ENCODE data around the gene TIPARP. TPM values are rescaled to one million over a fixed set of nuclear protein-coding genes. Genes with fewer than 3 reads are reported as not detected.

The TIPARP gene
- total RNA-seq, 1 donor from 2014 or later = 27.2 TPM

DNA sequence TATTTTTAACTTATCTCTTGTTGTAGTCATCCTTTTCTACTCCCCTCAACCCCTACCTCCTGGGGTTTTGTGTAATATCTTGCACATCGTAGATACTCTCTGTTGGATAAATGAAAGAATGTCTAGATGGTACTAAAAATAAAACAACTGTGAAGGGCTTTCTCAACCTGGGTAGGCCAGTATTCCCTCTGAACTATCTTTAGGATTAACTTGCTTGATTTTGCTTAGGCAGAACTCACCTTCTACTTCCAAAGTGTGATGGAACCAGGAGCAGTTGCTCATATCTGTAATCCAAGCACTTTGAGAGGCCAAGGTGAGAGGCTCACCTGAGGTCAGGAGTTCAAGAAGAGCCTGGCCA is 32.8 kb upstream of the TIPARP start:
- Histone ChIP-seq H3K9me3 (replicated peaks) (no peaks in the 10 kb centered on the region), H3K27ac (replicated peaks) (no peak overlapping the region), H3K4me1 (peaks cover 17% of the 10 kb centered on the region), H3K27me3 (ENCODE audit: low read depth) (no peaks in the 10 kb centered on the region), H3K36me3 (no peaks in the 10 kb centered on the region), H3K4me3 (no peak overlapping the region)
- no peak for DNase-seq
- intact Hi-C loops (cut with micrococcal nuclease) = no loop called here
- TF ChIP-seq, protein P1, sequence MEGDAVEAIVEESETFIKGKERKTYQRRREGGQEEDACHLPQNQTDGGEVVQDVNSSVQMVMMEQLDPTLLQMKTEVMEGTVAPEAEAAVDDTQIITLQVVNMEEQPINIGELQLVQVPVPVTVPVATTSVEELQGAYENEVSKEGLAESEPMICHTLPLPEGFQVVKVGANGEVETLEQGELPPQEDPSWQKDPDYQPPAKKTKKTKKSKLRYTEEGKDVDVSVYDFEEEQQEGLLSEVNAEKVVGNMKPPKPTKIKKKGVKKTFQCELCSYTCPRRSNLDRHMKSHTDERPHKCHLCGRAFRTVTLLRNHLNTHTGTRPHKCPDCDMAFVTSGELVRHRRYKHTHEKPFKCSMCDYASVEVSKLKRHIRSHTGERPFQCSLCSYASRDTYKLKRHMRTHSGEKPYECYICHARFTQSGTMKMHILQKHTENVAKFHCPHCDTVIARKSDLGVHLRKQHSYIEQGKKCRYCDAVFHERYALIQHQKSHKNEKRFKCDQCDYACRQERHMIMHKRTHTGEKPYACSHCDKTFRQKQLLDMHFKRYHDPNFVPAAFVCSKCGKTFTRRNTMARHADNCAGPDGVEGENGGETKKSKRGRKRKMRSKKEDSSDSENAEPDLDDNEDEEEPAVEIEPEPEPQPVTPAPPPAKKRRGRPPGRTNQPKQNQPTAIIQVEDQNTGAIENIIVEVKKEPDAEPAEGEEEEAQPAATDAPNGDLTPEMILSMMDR (IDR thresholded peaks at IDR 0.05; ENCODE audit: borderline replicate concordance) = no peak

DNA sequence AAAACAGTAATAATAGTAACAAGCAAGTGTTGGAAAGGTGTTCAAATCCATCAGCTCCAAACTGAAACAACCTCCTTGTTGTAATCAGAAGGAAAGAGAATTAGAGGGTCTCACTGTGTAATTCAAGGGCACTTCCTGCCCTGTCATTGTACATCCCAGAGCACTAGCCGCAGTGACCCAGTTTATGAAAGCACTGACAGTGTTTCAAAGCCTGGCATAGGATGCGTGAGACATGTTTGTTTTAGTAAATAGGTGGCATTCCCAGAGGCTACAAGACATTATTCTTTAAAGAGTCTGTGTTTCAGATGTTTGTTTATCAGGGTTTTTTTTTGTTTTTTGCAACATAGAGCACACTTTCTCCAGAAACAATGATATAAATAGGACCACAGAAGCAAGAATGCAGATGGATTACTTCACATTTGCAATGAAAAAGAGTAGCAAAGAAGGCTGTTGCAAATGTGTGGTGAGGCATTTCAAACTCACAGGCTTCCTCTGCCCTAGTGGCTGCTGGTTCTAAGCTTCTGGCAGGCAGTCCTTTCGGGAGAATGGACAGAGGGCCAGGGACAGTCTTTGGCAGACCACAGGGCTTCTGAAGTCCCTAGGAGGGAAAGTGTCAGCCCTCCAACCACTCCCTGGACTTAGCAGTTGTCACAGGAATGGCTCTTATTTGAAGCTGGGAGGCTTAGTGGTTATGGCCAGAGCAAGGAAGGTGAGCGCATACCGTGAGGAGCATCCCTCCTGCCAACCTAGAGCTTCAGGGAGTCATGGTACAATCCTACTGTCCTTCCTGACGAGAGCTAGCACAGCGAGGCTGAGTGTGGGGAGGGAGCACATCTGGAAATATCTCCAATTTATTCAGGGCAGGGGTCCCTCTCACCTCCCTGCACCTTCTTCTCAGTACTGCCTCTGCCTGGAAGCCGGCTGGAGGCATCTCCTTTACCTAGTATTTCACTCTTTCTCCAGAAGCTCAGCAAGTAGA is 31.4 kb upstream of the TIPARP start:
- no peak overlapping the region for H3K27ac ChIP-seq (replicated peaks)
- no peak for DNase-seq
- no peaks in the 10 kb centered on the region for H3K9me3 ChIP-seq (replicated peaks)
- no peaks in the 10 kb centered on the region for H3K36me3 ChIP-seq
- TF ChIP-seq, protein P1 (IDR thresholded peaks at IDR 0.05; ENCODE audit: borderline replicate concordance) = no peak
- H3K4me1 ChIP-seq = peaks cover 17% of the 10 kb centered on the region
- no peak overlapping the region for H3K4me3 ChIP-seq
- no peaks in the 10 kb centered on the region for H3K27me3 ChIP-seq (ENCODE audit: low read depth)
- intact Hi-C loops (cut with micrococcal nuclease) = no loop called here

DNA sequence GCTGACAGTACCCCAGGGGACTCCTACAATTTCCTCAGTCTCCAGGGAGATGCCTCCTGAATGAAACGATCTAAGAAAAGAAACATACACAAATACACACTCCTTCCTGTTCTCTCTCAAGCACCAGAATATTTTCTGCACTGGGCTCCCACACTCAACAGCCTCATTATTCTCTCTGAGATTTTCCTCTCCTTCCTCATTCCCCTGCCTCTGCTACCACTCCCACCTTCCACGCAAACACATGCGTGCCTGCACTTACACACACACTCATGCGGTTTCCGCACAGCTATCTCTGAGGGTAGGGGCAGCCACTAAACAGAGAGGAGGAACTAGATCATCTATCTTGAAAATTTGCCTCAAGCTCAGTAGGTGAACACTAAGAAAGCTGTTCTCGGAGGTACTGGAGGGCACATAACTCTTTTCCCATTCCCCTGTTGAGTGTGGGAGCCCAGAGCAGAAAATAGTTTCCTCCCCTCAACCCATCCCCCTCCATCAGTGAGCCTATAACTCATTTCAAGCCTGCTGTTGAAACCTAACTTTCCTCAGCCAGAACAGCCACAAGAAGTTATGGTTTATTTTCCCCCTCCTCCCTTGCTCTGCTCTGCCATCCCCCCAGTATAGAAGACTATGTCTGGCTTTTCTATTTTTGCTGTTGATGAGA is 30.5 kb upstream of the TIPARP start:
- H3K36me3 ChIP-seq = no peaks in the 10 kb centered on the region

DNA sequence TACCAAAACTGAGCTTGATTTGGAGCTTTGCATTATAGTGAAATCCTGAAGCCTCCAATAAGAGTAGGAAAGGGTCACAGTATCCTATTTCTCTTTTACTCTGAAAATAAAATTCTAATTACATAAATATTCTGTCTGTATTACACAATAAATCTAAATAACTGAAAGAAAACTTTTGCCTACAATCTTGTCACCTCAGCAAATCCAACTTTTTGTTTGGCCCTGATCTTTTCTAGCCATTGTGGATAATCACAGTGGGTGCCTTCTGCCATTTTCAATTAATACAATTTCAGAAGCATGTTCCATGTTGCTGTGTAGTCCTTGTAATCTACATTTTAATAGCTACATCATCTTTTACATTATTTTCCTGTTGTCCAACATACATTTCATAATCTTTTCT is 29.4 kb upstream of the TIPARP start:
- Histone ChIP-seq H3K36me3 (no peaks in the 10 kb centered on the region), H3K27me3 (ENCODE audit: low read depth) (no peaks in the 10 kb centered on the region), H3K4me1 (peaks cover 17% of the 10 kb centered on the region), H3K9me3 (replicated peaks) (no peaks in the 10 kb centered on the region), H3K27ac (replicated peaks) (no peak overlapping the region), H3K4me3 (no peak overlapping the region)
- intact Hi-C loops (cut with micrococcal nuclease) = no loop called here
- TF ChIP-seq, protein P1 (IDR thresholded peaks at IDR 0.05; ENCODE audit: borderline replicate concordance) = no peak
- no peak for DNase-seq

More for the DNA sequence above, 30.5 kb upstream of the TIPARP start:
- H3K4me3 ChIP-seq = peak overlapping the region; percentile 10
- peaks cover 17% of the 10 kb centered on the region for H3K4me1 ChIP-seq
- TF ChIP-seq, protein P1 (IDR thresholded peaks at IDR 0.05; ENCODE audit: borderline replicate concordance) = no peak
- no peak for DNase-seq
- no peaks in the 10 kb centered on the region for H3K27me3 ChIP-seq (ENCODE audit: low read depth)
- peak overlapping the region; percentile 41 for H3K27ac ChIP-seq (replicated peaks)
- intact Hi-C loops (cut with micrococcal nuclease) = no loop called here
- no peaks in the 10 kb centered on the region for H3K9me3 ChIP-seq (replicated peaks)

DNA sequence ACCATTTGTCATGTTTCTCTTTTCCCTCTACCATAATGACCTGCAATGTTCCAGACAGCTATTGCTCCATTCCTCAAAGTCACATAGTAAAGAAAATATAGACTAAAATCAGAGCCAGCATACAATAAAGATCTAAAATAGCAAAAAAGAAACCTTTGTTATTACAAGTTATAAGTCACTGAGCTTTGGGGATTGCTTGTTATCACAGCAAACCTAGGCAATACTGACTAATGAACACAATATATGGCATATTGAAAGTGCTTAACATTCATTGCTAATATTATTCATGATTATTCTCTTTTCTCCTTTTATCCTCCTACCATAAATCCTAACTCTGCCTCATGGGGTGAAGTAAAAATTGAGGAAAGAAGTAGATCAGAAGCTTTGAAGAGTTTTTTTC is 27.4 kb upstream of the TIPARP start:
- no peaks in the 10 kb centered on the region for H3K27me3 ChIP-seq (ENCODE audit: low read depth)
- H3K4me1 ChIP-seq = peaks cover 17% of the 10 kb centered on the region
- no peak overlapping the region for H3K27ac ChIP-seq (replicated peaks)
- intact Hi-C loops (cut with micrococcal nuclease) = no loop called here
- TF ChIP-seq, protein P1 (IDR thresholded peaks at IDR 0.05; ENCODE audit: borderline replicate concordance) = no peak
- H3K4me3 ChIP-seq = no peak overlapping the region
- no peaks in the 10 kb centered on the region for H3K9me3 ChIP-seq (replicated peaks)
- H3K36me3 ChIP-seq = no peaks in the 10 kb centered on the region
- no peak for DNase-seq

Measured in left ventricle myocardium inferior (tissue), 1 donor.